ENCODE data around the gene FHOD3. TPM values are rescaled to one million over a fixed set of nuclear protein-coding genes. Genes with fewer than 3 reads are reported as not detected.

Gene FHOD3
- total RNA-seq, 4 donors from 2014 or later, result 24.1 to 51.4 (median 33.8) TPM

- Histone ChIP-seq H3K36me3 (no peaks in the 10 kb centered on the region), H3K4me3 (no peak overlapping the region), H3K27me3 (no peaks in the 10 kb centered on the region), H3K27ac (replicated peaks in 1 of 4) (no peak overlapping the region), H3K4me1 (peaks cover 13 to 22% (median 18%) of the 10 kb centered on the region in 4 donors), H3K9me3 (no peaks in the 10 kb centered on the region)
- no peak for DNase-seq (ENCODE audit: extremely low spot score)
- intact Hi-C loops (cut with DNase I), result no loop called here
- TF ChIP-seq POLR2A (IDR thresholded peaks at IDR 0.05; ENCODE audit: low read depth) (no peak), EP300 (IDR thresholded peaks at IDR 0.05) (no peak), CTCF (IDR thresholded peaks at IDR 0.05) (no peak)
- 75% methylated on average over 6 of the region's 6 CpGs for WGBS
These were observed 152.8 kb downstream of the FHOD3 start for GRCh38 chr18:36450264-36450663.

- DNase-seq (ENCODE audit: extremely low spot score), result peak; percentile 79
- H3K9me3 ChIP-seq, result no peaks in the 10 kb centered on the region
- H3K27me3 ChIP-seq, result no peaks in the 10 kb centered on the region
- whole genome bisulfite sequencing, result 87% methylated on average over 15 of the region's 15 CpGs
- intact Hi-C loops (cut with DNase I), result no loop called here
- peaks cover 3 to 17% (median 8%) of the 10 kb centered on the region in 4 donors for H3K4me1 ChIP-seq
- H3K36me3 ChIP-seq, result no peaks in the 10 kb centered on the region
- no peak for TF ChIP-seq POLR2AphosphoS5 (IDR thresholded peaks at IDR 0.05)
- no peak for TF ChIP-seq POLR2A (IDR thresholded peaks at IDR 0.05; ENCODE audit: low read depth)
- TF ChIP-seq CTCF (IDR thresholded peaks at IDR 0.05), result no peak
- TF ChIP-seq EP300 (IDR thresholded peaks at IDR 0.05), result no peak
- no peak overlapping the region for H3K4me3 ChIP-seq
- H3K27ac ChIP-seq (replicated peaks in 1 of 4), result no peak overlapping the region
These were observed 154.1 kb downstream of the FHOD3 start for GRCh38 chr18:36451454-36452251.

- DNase-seq (ENCODE audit: extremely low spot score), result no peak
- Histone ChIP-seq H3K4me3 (no peak overlapping the region), H3K27me3 (no peaks in the 10 kb centered on the region), H3K4me1 (peaks cover 0 to 6% (median 2%) of the 10 kb centered on the region in 4 donors), H3K9me3 (no peaks in the 10 kb centered on the region), H3K36me3 (no peaks in the 10 kb centered on the region), H3K27ac (replicated peaks in 1 of 4) (no peak overlapping the region)
- 95% methylated on average over 2 of the region's 2 CpGs for WGBS
- TF ChIP-seq POLR2AphosphoS5 (IDR thresholded peaks at IDR 0.05), result no peak
- TF ChIP-seq POLR2A (IDR thresholded peaks at IDR 0.05; ENCODE audit: low read depth), result no peak
- no peak for TF ChIP-seq CTCF (IDR thresholded peaks at IDR 0.05)
- no peak for TF ChIP-seq EP300 (IDR thresholded peaks at IDR 0.05)
- intact Hi-C loops (cut with DNase I), result no loop called here
These were observed 156.7 kb downstream of the FHOD3 start for GRCh38 chr18:36454245-36454644.

- no peaks in the 10 kb centered on the region for H3K9me3 ChIP-seq
- no peak for DNase-seq (ENCODE audit: extremely low spot score)
- intact Hi-C loops (cut with DNase I), result no loop called here
- 66% methylated on average over 4 of the region's 4 CpGs for WGBS
- TF ChIP-seq EP300 (IDR thresholded peaks at IDR 0.05), result no peak
- TF ChIP-seq POLR2AphosphoS5 (IDR thresholded peaks at IDR 0.05), result no peak
- TF ChIP-seq CTCF (IDR thresholded peaks at IDR 0.05), result no peak
- no peak for TF ChIP-seq POLR2A (IDR thresholded peaks at IDR 0.05; ENCODE audit: low read depth)
- no peaks in the 10 kb centered on the region for H3K27me3 ChIP-seq
- H3K4me3 ChIP-seq, result no peak overlapping the region
- H3K36me3 ChIP-seq, result no peaks in the 10 kb centered on the region
- no peak overlapping the region for H3K27ac ChIP-seq (replicated peaks in 1 of 4)
- H3K4me1 ChIP-seq, result peaks cover 0 to 2% (median 0%) of the 10 kb centered on the region in 4 donors
These were observed 157.4 kb downstream of the FHOD3 start for GRCh38 chr18:36454848-36455458.

Data from esophagus muscularis mucosa (tissue), 4 donors.